GM12892 (cell line): ENCODE data around the gene SMO.

ENCODE experiments used
- POLR2A ChIP-seq: IDR thresholded peaks from 2 replicates; pipeline ENCODE4 v1.6.1; 2011; ENCODE audit warnings: low read depth, low read length, control low read depth
- POLR2AphosphoS5 ChIP-seq: IDR thresholded peaks from 2 replicates; pipeline ENCODE4 v1.6.1; 2011; ENCODE audit warnings: low read depth, low read length, control low read depth
- TAF1 ChIP-seq: IDR thresholded peaks from 2 replicates; pipeline ENCODE4 v1.6.1; 2011; ENCODE audit warnings: low read depth, mild to moderate bottlenecking, control low read depth, low read length, borderline replicate concordance

DNA sequence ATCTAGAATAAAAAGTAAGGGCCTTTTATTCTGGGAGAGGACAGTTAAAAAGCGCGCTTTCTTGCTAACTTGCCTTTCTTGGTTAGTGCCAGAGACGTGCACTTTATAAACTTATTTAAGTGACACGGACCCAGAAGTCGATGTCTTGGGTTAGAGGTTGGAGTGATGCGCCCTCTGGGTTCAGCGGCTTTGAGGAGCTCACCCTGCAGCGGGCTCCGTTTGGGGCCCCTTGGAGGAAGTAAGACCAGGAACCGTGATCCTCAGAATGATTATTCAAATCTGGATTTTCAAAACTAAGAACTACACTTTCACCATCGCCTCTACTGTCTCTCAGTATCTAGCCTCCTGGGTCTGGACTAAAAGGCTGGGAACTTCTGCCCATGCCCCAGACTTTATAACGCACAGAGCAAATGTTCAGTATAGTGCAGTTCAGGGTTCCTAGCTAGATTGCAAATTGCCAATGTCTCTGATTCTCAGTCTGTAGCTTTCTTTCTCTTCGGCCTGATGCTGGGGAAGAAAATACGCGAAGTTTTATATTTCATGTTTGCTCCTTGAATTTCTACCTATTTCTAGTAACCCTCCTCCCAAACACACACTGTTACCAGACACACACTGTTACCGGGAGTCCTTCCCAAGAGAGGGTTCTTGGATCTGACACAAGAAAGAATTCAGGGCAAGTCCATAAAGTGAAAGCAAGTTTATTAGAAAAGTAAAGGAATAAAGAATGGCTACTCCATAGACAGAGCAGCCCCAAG lies 18.6 kb upstream of the SMO start:
- no peak for TF ChIP-seq POLR2AphosphoS5
- TF ChIP-seq POLR2A: no peak
- TF ChIP-seq TAF1: no peak
